ENCODE measurements around the gene FAM3C. TPM values are rescaled to one million over a fixed set of nuclear protein-coding genes. Genes with fewer than 3 reads are reported as not detected.
A peak's percentile ranks its signal among the peaks of the same experiment; 100 is the strongest.
"Not testable (repeated sequence)": the region's sequence is repeated elsewhere in the genome, so short reads cannot be mapped to it uniquely, and the experiment has no call there.

FAM3C gene
- 73.1 and 89.7 TPM in 2 replicates for total RNA-seq

- Histone ChIP-seq H3K27me3 (ENCODE audit: control insufficient read depth, insufficient read depth, low read length) (no peaks in the 10 kb centered on the region), H3K4me3 (ENCODE audit: low read depth, low read length) (peak within 1 kb of the TSS; percentile 84), H3K36me3 (ENCODE audit: control insufficient read depth, insufficient read depth, low read length) (no peaks in the 10 kb centered on the region)
- TF ChIP-seq, protein P1, sequence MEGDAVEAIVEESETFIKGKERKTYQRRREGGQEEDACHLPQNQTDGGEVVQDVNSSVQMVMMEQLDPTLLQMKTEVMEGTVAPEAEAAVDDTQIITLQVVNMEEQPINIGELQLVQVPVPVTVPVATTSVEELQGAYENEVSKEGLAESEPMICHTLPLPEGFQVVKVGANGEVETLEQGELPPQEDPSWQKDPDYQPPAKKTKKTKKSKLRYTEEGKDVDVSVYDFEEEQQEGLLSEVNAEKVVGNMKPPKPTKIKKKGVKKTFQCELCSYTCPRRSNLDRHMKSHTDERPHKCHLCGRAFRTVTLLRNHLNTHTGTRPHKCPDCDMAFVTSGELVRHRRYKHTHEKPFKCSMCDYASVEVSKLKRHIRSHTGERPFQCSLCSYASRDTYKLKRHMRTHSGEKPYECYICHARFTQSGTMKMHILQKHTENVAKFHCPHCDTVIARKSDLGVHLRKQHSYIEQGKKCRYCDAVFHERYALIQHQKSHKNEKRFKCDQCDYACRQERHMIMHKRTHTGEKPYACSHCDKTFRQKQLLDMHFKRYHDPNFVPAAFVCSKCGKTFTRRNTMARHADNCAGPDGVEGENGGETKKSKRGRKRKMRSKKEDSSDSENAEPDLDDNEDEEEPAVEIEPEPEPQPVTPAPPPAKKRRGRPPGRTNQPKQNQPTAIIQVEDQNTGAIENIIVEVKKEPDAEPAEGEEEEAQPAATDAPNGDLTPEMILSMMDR (IDR thresholded peaks at IDR 0.05; ENCODE audit: insufficient read depth, low read length, poor library complexity, severe bottlenecking) = peak; percentile 9
- peak; percentile 49 for DNase-seq (ENCODE audit: low read depth)
Observed at GRCh38 chr7:121395961-121396757, at the start of gene FAM3C. TSS of gene FAM3C (minus strand) at chr7:121396308. CDS start at chr7:121382969, 13,339 bp downstream.

GRCh38 chr7:121442845-121443244 lies 46.7 kb upstream of the FAM3C start:
- TF ChIP-seq, protein P1 (IDR thresholded peaks at IDR 0.05; ENCODE audit: insufficient read depth, low read length, poor library complexity, severe bottlenecking) = no peak
- DNase-seq (ENCODE audit: low read depth) = no peak
- H3K27me3 ChIP-seq (ENCODE audit: control insufficient read depth, insufficient read depth, low read length) = no peaks in the 10 kb centered on the region
- no peak overlapping the region for H3K4me3 ChIP-seq (ENCODE audit: low read depth, low read length)
- H3K36me3 ChIP-seq (ENCODE audit: control insufficient read depth, insufficient read depth, low read length) = no peaks in the 10 kb centered on the region

- DNase-seq (ENCODE audit: low read depth) = no peak
- H3K36me3 ChIP-seq (ENCODE audit: control insufficient read depth, insufficient read depth, low read length) = no peaks in the 10 kb centered on the region
- TF ChIP-seq, protein P1 (IDR thresholded peaks at IDR 0.05; ENCODE audit: insufficient read depth, low read length, poor library complexity, severe bottlenecking) = no peak
- no peak overlapping the region for H3K4me3 ChIP-seq (ENCODE audit: low read depth, low read length)
- no peaks in the 10 kb centered on the region for H3K27me3 ChIP-seq (ENCODE audit: control insufficient read depth, insufficient read depth, low read length)
Observed at GRCh38 chr7:121440857-121441503, 44.9 kb upstream of the FAM3C start.

- not testable (repeated sequence) for H3K36me3 ChIP-seq (ENCODE audit: control insufficient read depth, insufficient read depth, low read length); DNase-seq (ENCODE audit: low read depth); H3K4me3 ChIP-seq (ENCODE audit: low read depth, low read length); H3K27me3 ChIP-seq (ENCODE audit: control insufficient read depth, insufficient read depth, low read length)
Observed at GRCh38 chr7:121438043-121438955, 42.2 kb upstream of the FAM3C start.

DNA sequence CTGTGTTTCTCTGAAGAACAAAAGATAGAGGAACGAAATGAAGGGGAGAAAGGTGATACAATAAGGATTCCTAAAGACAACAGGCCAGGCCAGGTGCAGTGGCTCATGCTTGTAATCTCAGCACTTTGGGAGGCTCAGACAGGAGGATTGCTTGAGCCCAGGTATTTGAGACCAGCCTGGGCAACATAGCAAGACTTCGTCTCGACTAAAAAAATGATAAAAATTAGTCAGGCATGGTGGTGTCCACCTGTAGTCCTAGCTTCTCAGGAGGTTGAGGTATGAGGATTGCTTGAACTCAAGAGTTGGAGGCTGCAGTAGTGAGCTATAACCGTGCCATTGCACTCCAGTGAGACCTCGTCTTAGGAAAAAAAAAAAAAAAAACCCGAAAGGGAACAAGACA lies 41.4 kb upstream of the FAM3C start:
- Histone ChIP-seq H3K4me3 (ENCODE audit: low read depth, low read length) (no peak overlapping the region), H3K36me3 (ENCODE audit: control insufficient read depth, insufficient read depth, low read length) (no peaks in the 10 kb centered on the region), H3K27me3 (ENCODE audit: control insufficient read depth, insufficient read depth, low read length) (no peaks in the 10 kb centered on the region)
- TF ChIP-seq, protein P1 (IDR thresholded peaks at IDR 0.05; ENCODE audit: insufficient read depth, low read length, poor library complexity, severe bottlenecking) = no peak
- DNase-seq (ENCODE audit: low read depth) = no peak

- H3K36me3 ChIP-seq (ENCODE audit: control insufficient read depth, insufficient read depth, low read length) = no peaks in the 10 kb centered on the region
- no peaks in the 10 kb centered on the region for H3K27me3 ChIP-seq (ENCODE audit: control insufficient read depth, insufficient read depth, low read length)
- TF ChIP-seq, protein P1 (IDR thresholded peaks at IDR 0.05; ENCODE audit: insufficient read depth, low read length, poor library complexity, severe bottlenecking) = no peak
- no peak for DNase-seq (ENCODE audit: low read depth)
- no peak overlapping the region for H3K4me3 ChIP-seq (ENCODE audit: low read depth, low read length)
Observed at GRCh38 chr7:121436688-121437087, 40.6 kb upstream of the FAM3C start.
